GM12891 (cell line): ENCODE data around the gene KCNC3.

Experiments
- POLR2A ChIP-seq: IDR thresholded peaks from 2 replicates; pipeline ENCODE4 v1.6.1; 2011; ENCODE audit warnings: low read depth, low read length, control low read depth
- POLR2AphosphoS5 ChIP-seq: IDR thresholded peaks from 2 replicates; pipeline ENCODE4 v1.6.1; 2011; ENCODE audit warnings: low read depth, low read length, control low read depth

GRCh38 chr19:50333737-50334617 is 4.8 kb upstream of the KCNC3 start:
- TF ChIP-seq POLR2A (no peak), POLR2AphosphoS5 (no peak)
